D721Med (cell line): ENCODE data around the gene FAM53A.

ENCODE experiments used
- DNase-seq: peaks from one replicate; pipeline ENCODE4 v3.0.0; 2011; ENCODE audit warnings: low spot score; ENCODE audit not compliant: insufficient read length
- FAIRE-seq: peaks from 2 replicates; lab custom pipeline; 2011; peaks lifted over from hg19 to GRCh38; lab: Jason Lieb, UNC
- TF ChIP-seq, protein P1 (sequence below): IDR thresholded peaks from 2 replicates; pipeline ENCODE4 v1.5.1; 2012; ENCODE audit warnings: mild to moderate bottlenecking, control low read depth; ENCODE audit not compliant: insufficient read depth; ENCODE audit errors: missing control alignments

FAM53A gene

DNA sequence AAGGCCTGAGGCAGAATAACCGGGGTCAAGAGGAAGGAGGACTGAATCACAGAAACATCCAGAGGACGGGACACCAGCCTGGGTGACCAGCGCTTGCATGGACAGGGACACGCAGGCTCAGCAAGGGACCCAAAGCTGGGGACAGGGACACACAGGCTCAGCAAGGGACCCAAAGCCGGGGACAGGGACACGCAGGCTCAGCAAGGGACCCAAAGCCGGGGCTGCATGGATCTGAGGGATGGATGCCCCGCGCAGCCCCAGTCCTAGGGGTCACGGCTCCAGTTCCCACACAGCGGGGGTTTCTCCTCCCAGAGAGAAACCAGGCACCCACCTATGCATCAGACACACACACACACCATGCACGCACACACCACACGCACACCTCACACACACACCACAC, 32.5 kb downstream of the FAM53A start:
- no peak for DNase-seq
- no peak for FAIRE-seq
- TF ChIP-seq, protein P1, sequence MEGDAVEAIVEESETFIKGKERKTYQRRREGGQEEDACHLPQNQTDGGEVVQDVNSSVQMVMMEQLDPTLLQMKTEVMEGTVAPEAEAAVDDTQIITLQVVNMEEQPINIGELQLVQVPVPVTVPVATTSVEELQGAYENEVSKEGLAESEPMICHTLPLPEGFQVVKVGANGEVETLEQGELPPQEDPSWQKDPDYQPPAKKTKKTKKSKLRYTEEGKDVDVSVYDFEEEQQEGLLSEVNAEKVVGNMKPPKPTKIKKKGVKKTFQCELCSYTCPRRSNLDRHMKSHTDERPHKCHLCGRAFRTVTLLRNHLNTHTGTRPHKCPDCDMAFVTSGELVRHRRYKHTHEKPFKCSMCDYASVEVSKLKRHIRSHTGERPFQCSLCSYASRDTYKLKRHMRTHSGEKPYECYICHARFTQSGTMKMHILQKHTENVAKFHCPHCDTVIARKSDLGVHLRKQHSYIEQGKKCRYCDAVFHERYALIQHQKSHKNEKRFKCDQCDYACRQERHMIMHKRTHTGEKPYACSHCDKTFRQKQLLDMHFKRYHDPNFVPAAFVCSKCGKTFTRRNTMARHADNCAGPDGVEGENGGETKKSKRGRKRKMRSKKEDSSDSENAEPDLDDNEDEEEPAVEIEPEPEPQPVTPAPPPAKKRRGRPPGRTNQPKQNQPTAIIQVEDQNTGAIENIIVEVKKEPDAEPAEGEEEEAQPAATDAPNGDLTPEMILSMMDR: no peak

DNA sequence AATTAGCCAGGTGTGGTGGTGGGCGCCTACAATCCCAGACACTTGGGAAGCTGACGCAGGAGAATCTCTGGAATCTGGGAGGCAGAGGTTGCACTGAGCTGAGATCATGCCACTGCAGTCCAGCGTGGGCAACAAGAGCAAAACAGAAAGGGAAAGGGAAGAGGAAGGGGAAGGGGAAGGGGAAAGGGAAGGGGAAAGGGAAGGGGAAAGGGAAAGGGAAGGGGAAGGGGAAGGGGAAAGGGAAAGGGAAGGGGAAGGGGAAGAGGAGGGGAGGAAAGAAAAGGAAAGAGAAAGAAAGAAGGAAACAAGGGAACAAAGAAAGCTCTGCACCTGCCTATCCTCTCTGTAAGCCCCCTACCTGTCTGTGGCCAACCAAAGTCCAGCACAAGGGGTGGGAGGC, 35.2 kb downstream of the FAM53A start:
- no peak for DNase-seq
- no peak for FAIRE-seq
- TF ChIP-seq, protein P1: no peak

DNA sequence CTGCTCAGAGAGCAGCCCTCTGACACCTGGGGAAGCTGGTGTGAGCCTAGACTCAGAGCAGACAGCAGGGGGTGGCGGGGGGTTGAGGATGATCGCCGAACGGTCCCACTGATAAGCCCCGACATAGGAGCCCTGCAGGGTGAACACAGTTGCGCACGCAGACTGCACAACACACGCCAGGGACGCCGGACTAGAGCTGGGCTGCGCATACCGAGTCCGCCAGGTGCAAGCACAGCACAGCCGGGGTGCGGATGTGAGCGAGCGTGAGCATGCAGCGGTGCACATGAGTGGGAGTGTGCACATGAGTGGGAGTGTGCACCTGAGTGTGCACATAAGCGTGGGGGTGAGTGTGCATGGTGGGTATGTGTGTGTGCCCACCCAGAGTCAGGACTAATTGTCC, 36.7 kb downstream of the FAM53A start:
- TF ChIP-seq, protein P1: no peak
- DNase-seq: no peak
- FAIRE-seq: no peak

DNA sequence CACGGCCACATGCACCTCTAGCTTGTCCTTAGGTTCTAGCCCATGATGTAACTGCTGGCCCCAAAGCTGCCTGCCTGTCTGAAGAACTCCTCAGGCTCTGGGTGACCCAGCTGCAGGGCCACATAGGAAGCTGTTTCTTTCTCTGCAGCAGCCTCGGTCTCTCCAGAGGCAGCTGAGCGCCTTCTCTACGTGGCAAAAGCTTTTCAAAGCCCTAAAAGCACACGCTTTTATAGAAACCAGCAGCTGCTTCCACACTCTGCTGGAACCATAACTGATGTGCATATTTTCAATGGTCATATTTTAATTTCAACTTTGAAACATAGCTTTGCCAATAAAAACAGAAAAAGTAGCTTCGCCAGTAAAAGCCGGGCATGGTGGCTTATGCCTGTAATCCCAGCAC, 37.4 kb downstream of the FAM53A start:
- DNase-seq: no peak
- no peak for FAIRE-seq
- TF ChIP-seq, protein P1: no peak

DNA sequence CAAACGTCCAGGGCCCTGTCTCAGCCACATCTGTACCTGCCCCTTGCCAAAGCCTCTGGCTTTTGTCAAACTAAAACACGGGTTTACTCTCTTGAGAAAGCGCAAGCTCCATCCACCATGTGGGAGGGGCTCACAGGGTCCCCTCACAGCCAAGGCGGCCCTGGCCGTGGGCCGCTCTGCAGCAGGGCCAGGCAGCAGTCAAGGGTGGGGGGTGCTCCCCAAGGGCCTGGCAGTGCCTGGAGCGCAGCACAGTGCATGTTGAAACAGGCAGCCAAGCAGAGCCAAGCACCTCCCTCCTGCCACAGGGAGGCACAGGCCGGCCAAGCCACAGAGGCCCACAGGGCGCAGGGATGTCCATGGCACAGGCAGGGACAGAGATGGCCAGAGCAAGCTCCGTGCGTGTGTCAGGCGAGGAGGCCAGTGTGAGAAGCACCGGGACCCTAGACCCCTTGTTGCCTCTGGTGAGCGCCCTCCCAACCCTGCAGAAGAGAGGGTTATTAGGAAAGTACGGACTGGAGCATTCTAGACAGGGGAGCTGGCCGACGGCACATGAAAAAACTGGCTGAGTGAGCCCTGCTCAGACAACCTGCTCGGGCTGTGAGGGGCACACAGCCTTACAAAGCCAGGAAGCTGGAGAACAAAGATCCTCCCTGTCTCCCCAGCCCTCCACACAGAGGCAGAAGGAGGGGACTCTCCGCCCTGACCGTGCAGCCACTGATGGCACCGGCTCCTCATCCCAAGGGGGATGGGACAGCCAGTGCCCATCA, 39.0 kb downstream of the FAM53A start:
- no peak for DNase-seq
- FAIRE-seq: no peak
- TF ChIP-seq, protein P1: no peak

DNA sequence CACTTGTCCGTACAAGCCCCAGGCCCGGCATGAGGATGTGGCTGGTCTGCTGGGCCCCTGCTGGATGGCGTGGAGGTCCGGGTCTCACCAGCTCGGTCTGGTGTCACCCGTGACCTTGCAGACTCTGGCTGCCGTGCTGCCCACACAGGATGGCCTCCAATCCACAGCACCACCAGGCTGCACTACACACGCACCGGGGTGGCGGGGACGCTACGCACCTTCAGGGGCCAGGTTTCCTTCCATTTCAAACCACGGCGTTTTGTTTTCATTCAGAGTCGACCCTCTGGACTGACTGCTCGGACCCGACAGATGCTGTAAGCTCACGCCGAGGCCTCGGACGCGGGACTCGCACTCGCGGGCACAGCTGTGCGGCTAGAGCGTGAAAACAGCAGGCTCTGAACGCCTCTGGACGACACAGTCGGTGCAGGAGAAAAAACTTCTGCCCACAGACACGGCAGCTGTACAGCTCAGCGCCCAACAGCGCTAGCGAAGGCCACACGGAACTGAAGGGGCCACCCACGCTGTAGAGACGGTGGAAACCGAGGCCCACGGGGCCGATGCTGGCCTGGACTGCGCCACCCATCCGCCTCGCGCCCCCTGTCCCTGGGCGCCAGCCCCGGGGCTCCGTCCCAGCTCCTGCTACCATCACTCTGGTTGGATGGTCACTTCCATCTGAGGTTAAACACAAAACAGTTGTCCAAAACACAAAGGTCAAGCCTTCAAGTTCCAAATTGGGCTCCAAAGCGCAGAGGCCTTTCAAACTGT, 40.0 kb downstream of the FAM53A start:
- FAIRE-seq: no peak
- DNase-seq: no peak
- TF ChIP-seq, protein P1: no peak
